ENCODE data around the gene SLC25A30. TPM values are rescaled to one million over a fixed set of nuclear protein-coding genes. Genes with fewer than 3 reads are reported as not detected.
"Not testable (repeated sequence)": the region's sequence is repeated elsewhere in the genome, so short reads cannot be mapped to it uniquely, and the experiment has no call there.

The SLC25A30 gene
- total and polyA plus RNA-seq, 7 donors: 6.2 to 69.8 (median 42.8) TPM

DNA sequence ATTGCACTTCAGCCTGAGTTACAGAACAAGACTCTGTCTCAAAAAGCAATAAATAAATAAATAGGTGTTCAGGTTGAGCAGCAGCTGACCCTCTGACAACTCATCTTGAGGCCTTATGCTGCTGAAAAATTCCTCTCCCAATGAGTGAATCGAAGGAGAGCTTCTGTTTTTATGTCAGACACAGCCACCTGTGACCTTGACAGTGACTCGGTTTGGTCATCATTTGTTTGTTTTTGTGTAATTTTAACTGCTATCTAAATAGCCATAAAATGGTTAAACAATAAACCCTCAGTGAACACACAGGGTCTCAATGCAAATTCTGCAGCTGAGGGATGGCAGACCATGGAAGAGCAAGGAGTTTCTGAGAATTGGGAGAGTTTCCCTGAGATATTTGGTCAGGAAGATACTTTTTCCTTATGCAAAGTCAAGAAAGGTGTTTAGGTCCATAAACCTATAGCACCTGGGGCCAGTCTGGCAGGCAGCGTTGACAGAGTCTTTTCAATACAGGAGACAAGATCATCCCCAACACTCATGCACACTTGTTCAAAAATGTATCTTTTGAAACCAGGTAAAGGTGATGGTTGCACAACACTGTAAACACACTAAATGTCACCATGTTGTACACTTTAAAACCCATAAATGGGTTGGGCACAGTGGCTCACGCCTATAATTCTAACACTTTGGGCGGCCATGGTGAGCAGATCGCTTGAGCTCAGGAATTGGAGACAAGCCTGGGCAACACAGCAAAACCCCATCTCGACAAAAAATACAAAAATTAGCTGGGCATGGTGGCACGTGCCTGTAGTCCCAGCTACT, 16.6 kb upstream of the SLC25A30 start:
- ATAC-seq (no peak), DNase-seq (no peak)
- Histone ChIP-seq H3K27ac (no peak overlapping the region), H3K4me1 (peaks cover 18% of the 10 kb centered on the region), H3K27me3 (ENCODE audit: insufficient read depth in 3 of 3, low read length in 2 of 3) (no peaks in the 10 kb centered on the region), H3K9me3 (no peaks in the 10 kb centered on the region), H3K4me3 (no peak overlapping the region), H3K36me3 (ENCODE audit: insufficient read depth in 1 of 2, low read depth in 1 of 2) (no peaks in the 10 kb centered on the region)
- intact Hi-C loops (cut with DNase I): no loop called here
- 87 to 88% (median 87%) methylated on average over 8 of the region's 8 CpGs for WGBS, 3 donors
- TF ChIP-seq, protein P1, sequence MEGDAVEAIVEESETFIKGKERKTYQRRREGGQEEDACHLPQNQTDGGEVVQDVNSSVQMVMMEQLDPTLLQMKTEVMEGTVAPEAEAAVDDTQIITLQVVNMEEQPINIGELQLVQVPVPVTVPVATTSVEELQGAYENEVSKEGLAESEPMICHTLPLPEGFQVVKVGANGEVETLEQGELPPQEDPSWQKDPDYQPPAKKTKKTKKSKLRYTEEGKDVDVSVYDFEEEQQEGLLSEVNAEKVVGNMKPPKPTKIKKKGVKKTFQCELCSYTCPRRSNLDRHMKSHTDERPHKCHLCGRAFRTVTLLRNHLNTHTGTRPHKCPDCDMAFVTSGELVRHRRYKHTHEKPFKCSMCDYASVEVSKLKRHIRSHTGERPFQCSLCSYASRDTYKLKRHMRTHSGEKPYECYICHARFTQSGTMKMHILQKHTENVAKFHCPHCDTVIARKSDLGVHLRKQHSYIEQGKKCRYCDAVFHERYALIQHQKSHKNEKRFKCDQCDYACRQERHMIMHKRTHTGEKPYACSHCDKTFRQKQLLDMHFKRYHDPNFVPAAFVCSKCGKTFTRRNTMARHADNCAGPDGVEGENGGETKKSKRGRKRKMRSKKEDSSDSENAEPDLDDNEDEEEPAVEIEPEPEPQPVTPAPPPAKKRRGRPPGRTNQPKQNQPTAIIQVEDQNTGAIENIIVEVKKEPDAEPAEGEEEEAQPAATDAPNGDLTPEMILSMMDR (IDR thresholded peaks at IDR 0.05): no peak

DNA sequence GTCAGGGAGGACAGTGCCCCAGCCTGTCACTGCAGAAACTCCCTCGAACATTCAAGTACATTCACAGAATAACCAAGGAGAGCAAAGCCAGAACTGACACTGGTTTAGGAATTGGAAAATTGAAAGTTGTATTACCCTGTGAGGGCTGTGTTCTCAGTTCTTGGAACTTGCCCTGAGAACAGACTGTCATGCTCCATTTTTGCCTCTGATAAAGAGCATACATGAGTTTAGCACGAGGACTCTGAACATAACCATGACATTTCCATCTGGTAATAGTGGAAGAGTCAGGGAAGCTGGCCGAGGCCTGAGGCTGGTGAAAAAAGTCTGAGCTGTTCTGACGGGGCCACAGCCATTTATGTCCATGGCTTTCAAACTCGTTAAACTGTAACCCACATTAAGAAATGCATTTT, 15.2 kb upstream of the SLC25A30 start:
- H3K27ac ChIP-seq: peak overlapping the region; percentile 80
- intact Hi-C loops (cut with DNase I): no loop called here
- no peaks in the 10 kb centered on the region for H3K36me3 ChIP-seq (ENCODE audit: insufficient read depth in 1 of 2, low read depth in 1 of 2)
- H3K27me3 ChIP-seq (ENCODE audit: insufficient read depth in 3 of 3, low read length in 2 of 3): no peaks in the 10 kb centered on the region
- H3K4me3 ChIP-seq: no peak overlapping the region
- H3K9me3 ChIP-seq: no peaks in the 10 kb centered on the region
- H3K4me1 ChIP-seq: peaks cover 17% of the 10 kb centered on the region
- WGBS, 3 donors: 25 to 50% (median 30%) methylated on average over 5 of the region's 5 CpGs
- TF ChIP-seq, protein P1 (IDR thresholded peaks at IDR 0.05): no peak
- peak; percentile 59 to 90 (median 80) for ATAC-seq
- DNase-seq: no peak

DNA sequence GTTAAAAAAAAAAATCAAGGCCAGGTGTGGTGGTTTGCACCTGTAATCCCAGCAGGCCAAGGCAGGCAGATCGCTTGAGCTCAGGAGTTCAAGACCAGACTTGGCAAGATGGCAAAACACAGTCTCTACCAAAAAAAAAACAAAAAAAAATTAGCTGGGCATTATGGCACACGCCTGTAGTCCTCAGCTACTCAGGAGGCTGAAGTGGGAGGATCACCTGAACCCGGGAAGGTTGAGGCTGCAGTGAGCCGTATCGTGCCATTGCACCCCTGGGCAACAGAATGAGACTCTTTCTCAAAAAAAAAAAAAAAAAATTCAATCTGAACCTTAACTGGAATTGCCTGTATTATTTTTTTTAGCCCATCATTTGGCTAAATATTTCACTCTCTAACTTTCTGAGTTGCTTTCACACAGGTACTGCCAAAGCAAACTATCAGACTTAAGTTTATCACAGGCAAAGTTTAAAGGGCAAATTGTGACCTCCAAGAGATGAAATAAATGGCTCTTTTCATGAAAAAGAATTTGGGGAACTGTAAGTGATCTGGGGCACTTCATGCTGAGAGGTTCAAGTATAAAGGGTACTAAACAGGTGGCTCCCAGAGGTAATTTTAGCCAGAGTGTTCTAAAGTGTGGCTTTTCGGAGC, 14.7 kb upstream of the SLC25A30 start:
- Histone ChIP-seq H3K27me3 (ENCODE audit: insufficient read depth in 3 of 3, low read length in 2 of 3) (no peaks in the 10 kb centered on the region), H3K36me3 (ENCODE audit: insufficient read depth in 1 of 2, low read depth in 1 of 2) (no peaks in the 10 kb centered on the region), H3K4me3 (no peak overlapping the region), H3K4me1 (peaks cover 17% of the 10 kb centered on the region), H3K9me3 (no peaks in the 10 kb centered on the region), H3K27ac (peak overlapping the region; percentile 80)
- WGBS, 3 donors: 77 to 87% (median 80%) methylated on average over 6 of the region's 6 CpGs
- intact Hi-C loops (cut with DNase I): no loop called here
- TF ChIP-seq, protein P1 (IDR thresholded peaks at IDR 0.05): no peak
- ATAC-seq (peak in 1 of 4 donors; percentile 6), DNase-seq (no peak)

DNA sequence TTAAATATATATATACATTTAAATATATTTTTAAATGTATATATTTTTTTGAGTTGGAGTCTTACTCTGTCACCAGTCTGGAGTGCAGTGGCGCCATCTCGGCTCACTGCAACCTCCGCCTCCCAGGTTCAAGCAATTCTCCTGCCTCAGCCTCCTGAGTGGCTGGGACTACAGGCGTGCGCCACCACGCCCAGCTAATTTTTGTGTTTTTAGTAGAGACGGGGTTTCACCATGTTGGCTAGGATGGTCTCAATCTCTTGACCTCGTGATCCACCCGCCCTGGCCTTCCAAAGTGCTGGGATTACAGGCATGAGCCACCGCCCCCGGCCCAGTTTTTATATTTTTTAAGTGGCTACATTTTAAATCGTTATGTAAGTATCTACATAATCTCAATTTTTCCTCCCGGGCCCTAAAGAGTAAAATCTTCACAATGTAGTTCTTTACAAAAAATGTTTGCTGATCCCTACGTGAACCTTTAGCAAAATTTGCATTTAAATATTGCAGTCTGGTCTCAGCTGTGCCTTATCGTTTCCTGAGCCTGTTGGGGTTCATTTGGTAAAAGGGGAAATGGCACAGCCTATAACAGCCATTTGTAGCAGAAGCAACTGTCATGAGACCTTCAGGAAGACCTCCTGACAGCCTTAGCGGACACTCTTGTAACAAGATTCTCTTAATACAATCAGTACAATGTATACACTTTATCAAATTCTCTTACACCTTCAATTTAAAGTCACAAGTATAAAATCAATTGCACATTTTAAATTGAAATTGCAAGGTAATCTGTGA, 8.1 kb upstream of the SLC25A30 start:
- H3K27me3 ChIP-seq (ENCODE audit: insufficient read depth in 3 of 3, low read length in 2 of 3); H3K4me1 ChIP-seq; DNase-seq; H3K4me3 ChIP-seq; H3K9me3 ChIP-seq; H3K36me3 ChIP-seq (ENCODE audit: insufficient read depth in 1 of 2, low read depth in 1 of 2); intact Hi-C loops (cut with DNase I): not testable (repeated sequence)
- peak overlapping the region; percentile 56 for H3K27ac ChIP-seq
- ATAC-seq: peak in 1 of 4 donors; percentile 45
- 75 to 82% (median 78%) methylated on average over 16 of the region's 16 CpGs for WGBS, 3 donors

All from psoas muscle (tissue), 8 donors.